Transverse colon (tissue), 4 donors: ENCODE results near the gene NUDT21. TPM values are rescaled to one million over a fixed set of nuclear protein-coding genes. Genes with fewer than 3 reads are reported as not detected.

Experiments
- DNase-seq: peaks from one replicate; pipeline ENCODE4 v3.0.0-alpha.2; 2019
- H3K27ac ChIP-seq, 4 donors: fragments of 200-600 bp; sonication (generic); 2 replicates each; pipeline ENCODE4 v1.5.1; 2016 to 2018; ENCODE audit warnings: inconsistent platforms in 4 of 4
- H3K27me3 ChIP-seq: fragments of 200-600 bp; sonication (generic); 2 replicates; pipeline ENCODE4 v1.5.1; 2017; ENCODE audit warnings: inconsistent platforms
- H3K36me3 ChIP-seq, 4 donors: fragments of 200-600 bp; sonication (generic); 2 replicates each; pipeline ENCODE4 v1.5.1; 2017 to 2019; ENCODE audit warnings: inconsistent platforms in 4 of 4
- H3K4me1 ChIP-seq, 4 donors: fragments of 200-600 bp; sonication (generic); 2 replicates each; pipeline ENCODE4 v1.5.1; 2017 to 2020; ENCODE audit warnings: inconsistent platforms in 4 of 4
- H3K4me3 ChIP-seq, 4 donors: fragments of 200-600 bp; sonication (generic); 1 replicate in 1 of 4; 2 replicates in 3 of 4; pipeline versions ENCODE4 v1.5.1 to v1.6.1; 2017 to 2019; ENCODE audit warnings: inconsistent platforms in 4 of 4
- H3K9me3 ChIP-seq, 2 donors: fragments of 200-600 bp; sonication (generic); 2 replicates each; pipeline ENCODE4 v1.5.1; 2017 to 2019; ENCODE audit warnings: inconsistent platforms in 2 of 2
- EP300 ChIP-seq: sonication (generic); formaldehyde crosslinking; IDR thresholded peaks from one replicate; pipeline ENCODE4 v1.6.1; 2017; ENCODE audit warnings: antibody characterized with exemption, low read depth
- POLR2A ChIP-seq: fragments of 450-650 bp; IDR thresholded peaks from one replicate; pipeline ENCODE4 v1.6.1; 2016; ENCODE audit warnings: antibody characterized with exemption, mild to moderate bottlenecking, moderate library complexity
- POLR2AphosphoS5 ChIP-seq, 3 donors: sonication (generic); formaldehyde crosslinking; IDR thresholded peaks; one replicate each; pipeline ENCODE4 v1.6.1; 2016; ENCODE audit warnings: antibody characterized with exemption in 3 of 3
- WGBS, 2 donors: methylation state at CpG; one replicate each; pipeline ENCODE4 v1.1.5; 2018; ENCODE audit warnings: low coverage in 1 of 2; 5-methylcytosine and 5-hydroxymethylcytosine counted together
- in situ Hi-C, 4 donors: fragments of 200-750 bp; cut with MboI; loops; one replicate each; pipeline versions ENCODE4 v1.15.0 to v1.15.1; 2017; ENCODE audit warnings: low sequenced_read_pairs in 3 of 4, low pct_ligation_motif_present in 1 of 4, low pct_unique_long_range_greater_than_20kb in 1 of 4
- intact Hi-C: fragments of 100-400 bp; cut with DNase I; formaldehyde crosslinking; loops from one replicate; pipeline ENCODE4 v1.15.1; 2023; ENCODE audit warnings: low total_unique reads
- total RNA-seq, 4 donors: library from RNA; depleted of rRNA; stranded (reverse); fragments of >200 nt; gene quantifications; one replicate each; pipeline ENCODE4 v1.1.0, GENCODE V29; 2016
- TF ChIP-seq, protein P1 (sequence below), 5 experiments: fragments of 200-600 bp in 3 of 5; fragments of 450-650 bp in 2 of 5; sonication (generic) in 3 of 5; IDR thresholded peaks; 1 replicate in 2 of 5; 2 replicates in 3 of 5; pipeline ENCODE4 v1.5.1; 2016 to 2017; ENCODE audit warnings: antibody characterized with exemption in 5 of 5, inconsistent platforms in 3 of 5, mild to moderate bottlenecking in 2 of 5, moderate library complexity in 1 of 5

Gene NUDT21
- total RNA-seq, 4 donors from 2014 or later = 7.5 to 41.9 (median 23.0) TPM

DNA sequence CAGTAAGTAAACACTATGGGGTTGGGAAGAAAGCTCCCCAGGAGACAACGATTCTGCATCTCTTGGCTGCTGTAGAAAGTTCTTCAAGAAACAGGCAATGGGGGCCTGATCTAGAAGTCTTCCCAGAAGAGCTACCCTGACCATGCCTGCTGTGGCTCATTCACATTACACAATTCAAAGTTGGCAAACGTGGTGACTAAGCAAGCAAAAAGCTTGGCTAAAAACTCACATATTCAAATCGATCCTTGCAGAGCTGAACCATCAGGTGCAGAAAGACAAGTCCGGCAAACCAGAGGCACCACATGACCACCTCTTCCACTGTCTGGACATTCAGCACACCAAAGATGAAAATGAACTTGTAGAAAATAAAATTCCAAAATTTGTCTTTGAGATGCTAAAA lies 41.9 kb downstream of the NUDT21 start:
- no peaks in the 10 kb centered on the region for H3K9me3 ChIP-seq
- intact Hi-C loops (no loop called here), in situ Hi-C loops (no loop called here)
- peaks cover 3 to 20% (median 9%) of the 10 kb centered on the region in 4 donors for H3K4me1 ChIP-seq
- DNase-seq = no peak
- no peak overlapping the region for H3K4me3 ChIP-seq
- TF ChIP-seq POLR2AphosphoS5 (IDR thresholded peaks at IDR 0.05) = no peak
- TF ChIP-seq, protein P1, sequence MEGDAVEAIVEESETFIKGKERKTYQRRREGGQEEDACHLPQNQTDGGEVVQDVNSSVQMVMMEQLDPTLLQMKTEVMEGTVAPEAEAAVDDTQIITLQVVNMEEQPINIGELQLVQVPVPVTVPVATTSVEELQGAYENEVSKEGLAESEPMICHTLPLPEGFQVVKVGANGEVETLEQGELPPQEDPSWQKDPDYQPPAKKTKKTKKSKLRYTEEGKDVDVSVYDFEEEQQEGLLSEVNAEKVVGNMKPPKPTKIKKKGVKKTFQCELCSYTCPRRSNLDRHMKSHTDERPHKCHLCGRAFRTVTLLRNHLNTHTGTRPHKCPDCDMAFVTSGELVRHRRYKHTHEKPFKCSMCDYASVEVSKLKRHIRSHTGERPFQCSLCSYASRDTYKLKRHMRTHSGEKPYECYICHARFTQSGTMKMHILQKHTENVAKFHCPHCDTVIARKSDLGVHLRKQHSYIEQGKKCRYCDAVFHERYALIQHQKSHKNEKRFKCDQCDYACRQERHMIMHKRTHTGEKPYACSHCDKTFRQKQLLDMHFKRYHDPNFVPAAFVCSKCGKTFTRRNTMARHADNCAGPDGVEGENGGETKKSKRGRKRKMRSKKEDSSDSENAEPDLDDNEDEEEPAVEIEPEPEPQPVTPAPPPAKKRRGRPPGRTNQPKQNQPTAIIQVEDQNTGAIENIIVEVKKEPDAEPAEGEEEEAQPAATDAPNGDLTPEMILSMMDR (IDR thresholded peaks at IDR 0.05) = no peak
- no peak for TF ChIP-seq POLR2A
- no peak for TF ChIP-seq EP300
- peaks cover 0 to 35% (median 15%) of the 10 kb centered on the region in 4 donors for H3K36me3 ChIP-seq
- no peaks in the 10 kb centered on the region for H3K27me3 ChIP-seq
- H3K27ac ChIP-seq = peak overlapping the region; percentile 33 to 81 (median 73)
- WGBS, 2 donors = 47 to 59% methylated on average over 3 to 4 of the region's 4 CpGs

DNA sequence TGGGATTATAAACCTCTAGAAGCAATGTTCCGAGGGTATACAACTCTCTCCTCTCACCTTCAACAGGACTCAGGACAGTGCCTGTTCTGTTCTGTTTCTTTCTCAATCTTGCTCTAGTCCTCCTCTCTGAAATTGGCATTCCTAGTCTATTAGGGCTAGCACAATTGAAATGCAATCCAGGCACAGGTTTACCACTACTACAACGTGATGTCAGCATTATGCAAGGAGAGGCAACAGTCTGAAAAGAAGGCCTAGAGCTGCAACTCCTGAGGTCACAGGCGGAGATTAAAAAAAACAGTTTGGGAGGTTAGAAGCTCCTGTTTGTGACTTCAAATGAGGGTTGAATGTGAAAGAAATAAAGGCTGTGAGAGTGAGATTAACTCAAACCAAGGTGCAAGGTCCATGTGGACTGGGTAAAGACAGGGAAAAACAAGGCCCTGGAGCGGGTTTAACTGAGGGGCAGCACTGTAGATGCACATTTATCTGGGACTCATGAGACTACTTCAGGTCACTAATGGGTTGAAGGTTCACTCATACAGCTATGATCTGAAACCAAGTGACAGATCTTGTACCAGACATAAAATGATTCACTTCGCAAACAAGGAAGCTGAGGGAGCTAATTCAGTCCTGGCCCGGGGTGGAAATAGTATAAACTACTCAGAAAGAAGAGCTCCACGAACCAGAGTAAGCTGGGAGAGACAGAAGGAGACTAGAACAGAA lies 42.6 kb downstream of the NUDT21 start:
- H3K36me3 ChIP-seq = peaks cover 0 to 40% (median 15%) of the 10 kb centered on the region in 4 donors
- peaks cover 3 to 20% (median 9%) of the 10 kb centered on the region in 4 donors for H3K4me1 ChIP-seq
- DNase-seq = peak; percentile 17
- no peaks in the 10 kb centered on the region for H3K27me3 ChIP-seq
- intact Hi-C loops (no loop called here), in situ Hi-C loops (no loop called here)
- H3K9me3 ChIP-seq = no peaks in the 10 kb centered on the region
- H3K4me3 ChIP-seq = no peak overlapping the region
- TF ChIP-seq POLR2A (no peak), POLR2AphosphoS5 (IDR thresholded peaks at IDR 0.05) (no peak), EP300 (no peak)
- TF ChIP-seq, protein P1 (IDR thresholded peaks at IDR 0.05) = no peak
- peak overlapping the region; percentile 33 to 81 (median 73) for H3K27ac ChIP-seq
- 50 to 51% methylated on average over 7 of the region's 7 CpGs for WGBS, 2 donors

DNA sequence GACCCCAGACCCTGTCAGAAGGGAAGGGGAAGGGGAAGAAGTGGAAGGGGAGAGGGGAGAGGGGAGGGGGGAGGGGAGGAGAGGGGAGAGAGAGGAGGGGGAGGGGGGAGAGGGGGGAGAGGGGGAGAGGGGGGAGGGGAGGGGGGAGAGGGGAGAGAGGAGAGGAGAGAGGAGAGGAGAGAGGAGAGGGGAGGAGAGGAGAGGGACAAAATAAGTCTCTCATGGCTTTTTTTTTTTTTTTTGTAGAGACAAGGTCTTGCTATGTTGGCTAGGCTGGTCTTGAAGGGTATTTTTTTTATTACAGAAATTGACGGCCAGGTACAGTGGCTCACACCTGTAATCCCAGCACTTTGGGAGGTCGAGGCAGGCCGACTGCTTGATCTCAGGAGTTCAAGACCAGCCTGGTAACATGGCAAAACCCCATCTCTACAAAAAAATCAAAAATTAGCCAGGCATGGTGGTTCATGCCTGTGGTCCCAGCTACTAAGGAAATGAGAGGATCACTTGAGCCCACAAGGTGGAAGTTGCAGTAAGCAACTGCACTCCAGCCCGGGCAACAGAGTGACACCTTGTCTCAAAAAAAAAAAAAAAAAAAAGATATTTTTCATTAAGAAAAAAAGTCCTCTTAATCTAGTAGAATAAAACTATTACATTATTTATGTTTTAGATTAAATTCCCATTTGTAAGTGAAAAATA lies 45.0 kb downstream of the NUDT21 start:
- Histone ChIP-seq H3K4me3 (no peak overlapping the region), H3K9me3 (no peaks in the 10 kb centered on the region), H3K27me3 (no peaks in the 10 kb centered on the region), H3K36me3 (peaks cover 0 to 53% (median 24%) of the 10 kb centered on the region in 4 donors), H3K27ac (no peak overlapping the region), H3K4me1 (peaks cover 3 to 20% (median 9%) of the 10 kb centered on the region in 4 donors)
- no peak for DNase-seq
- intact Hi-C loops = no loop called here
- no peak for TF ChIP-seq EP300
- no peak for TF ChIP-seq POLR2AphosphoS5 (IDR thresholded peaks at IDR 0.05)
- TF ChIP-seq, protein P1 (IDR thresholded peaks at IDR 0.05) = no peak
- TF ChIP-seq POLR2A = no peak
- WGBS, 2 donors = 66 to 83% methylated on average over 4 of the region's 4 CpGs
- in situ Hi-C loops = no loop called here

DNA sequence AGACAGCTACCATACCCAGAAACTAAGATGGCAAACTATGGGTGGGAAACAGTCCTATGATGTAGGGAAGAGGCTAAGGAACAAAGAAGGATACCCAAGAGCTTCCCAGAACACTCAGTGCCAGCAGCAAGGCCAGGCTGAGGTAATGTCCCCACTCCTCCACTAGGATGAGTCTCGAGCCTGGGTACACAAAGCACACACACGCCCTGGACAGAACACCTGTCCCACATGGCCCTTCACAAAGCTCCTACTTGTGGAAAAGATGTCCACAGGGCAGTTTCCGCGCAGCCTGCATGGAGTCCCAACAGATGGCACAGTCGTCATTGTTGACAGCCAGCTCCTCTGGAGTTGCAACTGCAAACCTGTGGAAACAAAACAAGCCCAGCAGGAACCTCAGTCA lies 49.6 kb downstream of the NUDT21 start:
- in situ Hi-C loops = no loop called here
- Histone ChIP-seq H3K4me3 (no peak overlapping the region), H3K9me3 (no peaks in the 10 kb centered on the region), H3K27ac (no peak overlapping the region), H3K4me1 (no peaks in the 10 kb centered on the region), H3K36me3 (peaks cover 0 to 57% (median 16%) of the 10 kb centered on the region in 4 donors), H3K27me3 (no peaks in the 10 kb centered on the region)
- no peak for DNase-seq
- TF ChIP-seq POLR2A (no peak), EP300 (no peak), POLR2AphosphoS5 (IDR thresholded peaks at IDR 0.05) (no peak)
- TF ChIP-seq, protein P1 (IDR thresholded peaks at IDR 0.05) = peak in 1 of 5 experiments; percentile 19
- WGBS, 2 donors = 56 to 85% methylated on average over 2 to 5 of the region's 5 CpGs
- intact Hi-C loops = no loop called here
